Chondrocyte (in vitro differentiated cells): Measurements from ENCODE around the gene TMEM150C. TPM values are rescaled to one million over a fixed set of nuclear protein-coding genes. Genes with fewer than 3 reads are reported as not detected.

Experiments
- DNase-seq: peaks from one replicate; pipeline ENCODE4 v3.0.0; 2021; ENCODE audit warnings: mixed read lengths, low spot score
- H3K27ac Mint-ChIP-seq: one replicate; pipeline ENCODE4 v1.8.0; 2021; ENCODE audit warnings: mild to moderate bottlenecking, moderate library complexity, mixed read lengths; ENCODE audit not compliant: unreplicated experiment
- H3K27me3 Mint-ChIP-seq: 2 replicates; pipeline ENCODE4 v1.8.0; 2021; ENCODE audit warnings: low read depth, mixed read lengths
- H3K36me3 Mint-ChIP-seq: 2 replicates; pipeline ENCODE4 v1.8.0; 2021; ENCODE audit warnings: low read depth, mixed read lengths
- H3K4me1 Mint-ChIP-seq: 2 replicates; pipeline ENCODE4 v1.8.0; 2021; ENCODE audit warnings: low read depth, mild to moderate bottlenecking, mixed read lengths
- H3K4me3 Mint-ChIP-seq: one replicate; pipeline ENCODE4 v1.8.0; 2021; ENCODE audit warnings: mild to moderate bottlenecking, moderate library complexity, mixed read lengths; ENCODE audit not compliant: unreplicated experiment
- H3K9me3 Mint-ChIP-seq: 2 replicates; pipeline ENCODE4 v1.8.0; 2021; ENCODE audit warnings: low read depth, mixed read lengths
- total RNA-seq: library from RNA; stranded (reverse); gene quantifications from 3 replicates; pipeline ENCODE4 v1.2.1, GENCODE V29; 2021
- TF ChIP-seq, protein P1 (sequence below): fragments of 200-600 bp; sonication (generic); IDR thresholded peaks from 2 replicates; pipeline ENCODE4 v1.5.0; 2021; ENCODE audit warnings: antibody characterized with exemption, mild to moderate bottlenecking, moderate library complexity

TMEM150C gene
- total RNA-seq, 1 donor from 2014 or later: 2.3 TPM

- Mint-ChIP-seq H3K4me1 (peaks cover 5% of the 10 kb centered on the region), H3K27ac (no peak overlapping the region), H3K9me3 (no peaks in the 10 kb centered on the region), H3K4me3 (no peak overlapping the region), H3K36me3 (no peaks in the 10 kb centered on the region), H3K27me3 (no peaks in the 10 kb centered on the region)
- TF ChIP-seq, protein P1, sequence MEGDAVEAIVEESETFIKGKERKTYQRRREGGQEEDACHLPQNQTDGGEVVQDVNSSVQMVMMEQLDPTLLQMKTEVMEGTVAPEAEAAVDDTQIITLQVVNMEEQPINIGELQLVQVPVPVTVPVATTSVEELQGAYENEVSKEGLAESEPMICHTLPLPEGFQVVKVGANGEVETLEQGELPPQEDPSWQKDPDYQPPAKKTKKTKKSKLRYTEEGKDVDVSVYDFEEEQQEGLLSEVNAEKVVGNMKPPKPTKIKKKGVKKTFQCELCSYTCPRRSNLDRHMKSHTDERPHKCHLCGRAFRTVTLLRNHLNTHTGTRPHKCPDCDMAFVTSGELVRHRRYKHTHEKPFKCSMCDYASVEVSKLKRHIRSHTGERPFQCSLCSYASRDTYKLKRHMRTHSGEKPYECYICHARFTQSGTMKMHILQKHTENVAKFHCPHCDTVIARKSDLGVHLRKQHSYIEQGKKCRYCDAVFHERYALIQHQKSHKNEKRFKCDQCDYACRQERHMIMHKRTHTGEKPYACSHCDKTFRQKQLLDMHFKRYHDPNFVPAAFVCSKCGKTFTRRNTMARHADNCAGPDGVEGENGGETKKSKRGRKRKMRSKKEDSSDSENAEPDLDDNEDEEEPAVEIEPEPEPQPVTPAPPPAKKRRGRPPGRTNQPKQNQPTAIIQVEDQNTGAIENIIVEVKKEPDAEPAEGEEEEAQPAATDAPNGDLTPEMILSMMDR: no peak
- no peak for DNase-seq
Measured at GRCh38 chr4:82499738-82500434, 61.9 kb downstream of the TMEM150C start.

- TF ChIP-seq, protein P1: no peak
- Mint-ChIP-seq H3K4me3 (no peak overlapping the region), H3K27ac (no peak overlapping the region), H3K27me3 (no peaks in the 10 kb centered on the region), H3K9me3 (no peaks in the 10 kb centered on the region), H3K36me3 (no peaks in the 10 kb centered on the region), H3K4me1 (peaks cover 5% of the 10 kb centered on the region)
- no peak for DNase-seq
Measured at GRCh38 chr4:82496349-82496748, 65.4 kb downstream of the TMEM150C start.

DNA sequence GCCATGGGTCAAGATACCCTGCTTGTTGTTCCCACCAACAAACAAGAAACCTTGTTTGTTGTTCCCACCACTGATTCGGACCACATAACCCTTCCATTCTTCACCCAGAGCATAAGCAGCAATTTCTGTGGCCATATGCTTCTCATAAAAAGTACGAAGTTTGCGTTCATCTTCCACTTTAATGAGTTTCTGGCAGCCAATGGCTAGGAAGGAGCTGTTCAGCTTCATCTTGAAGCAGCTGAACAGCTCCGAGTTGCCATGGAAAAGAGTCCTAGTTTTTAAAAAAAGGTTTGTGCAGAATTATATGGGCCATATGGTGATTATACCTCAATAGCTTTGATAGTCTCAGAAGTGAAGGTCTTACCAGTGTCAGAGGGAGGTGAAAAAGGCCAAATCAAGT is 66.1 kb downstream of the TMEM150C start:
- Mint-ChIP-seq H3K27me3 (no peaks in the 10 kb centered on the region), H3K4me1 (peaks cover 5% of the 10 kb centered on the region)
- DNase-seq: no peak

DNA sequence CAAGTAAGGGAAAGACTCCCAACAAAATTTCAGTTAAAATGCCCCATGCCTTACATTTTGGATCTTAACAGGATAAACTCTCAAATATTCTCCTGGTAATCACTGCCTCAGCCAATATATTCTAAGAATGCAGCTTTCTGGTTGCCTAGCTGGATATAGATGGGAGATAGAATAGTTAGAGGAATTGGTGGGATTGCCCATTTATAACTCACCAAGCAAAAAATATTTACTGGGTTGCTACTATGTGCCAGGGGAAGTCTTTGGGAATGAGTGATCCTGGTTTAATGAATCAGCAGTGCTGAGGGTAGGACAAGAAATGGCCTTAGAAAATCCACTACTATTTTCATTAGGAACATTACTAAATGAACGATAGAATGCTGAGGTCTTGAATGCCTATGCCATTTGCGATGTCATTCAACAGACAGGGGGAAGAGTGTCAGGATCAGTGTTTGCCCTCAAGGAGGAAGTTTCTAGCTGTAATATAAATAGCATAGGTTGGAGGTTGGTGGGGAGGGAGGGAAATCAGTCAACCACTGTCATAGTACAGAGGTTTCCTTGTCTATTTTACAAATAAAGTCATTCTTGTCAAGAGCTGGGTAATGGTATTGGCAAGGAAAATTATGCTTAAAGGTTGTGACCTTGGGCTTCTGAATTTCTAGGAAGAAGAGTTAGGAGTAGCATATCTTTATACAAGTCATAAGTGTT is 67.9 kb downstream of the TMEM150C start:
- H3K27me3 Mint-ChIP-seq: no peaks in the 10 kb centered on the region
- no peaks in the 10 kb centered on the region for H3K36me3 Mint-ChIP-seq
- TF ChIP-seq, protein P1: no peak
- DNase-seq: no peak
- H3K4me3 Mint-ChIP-seq: no peak overlapping the region
- H3K27ac Mint-ChIP-seq: no peak overlapping the region
- H3K4me1 Mint-ChIP-seq: no peaks in the 10 kb centered on the region
- no peaks in the 10 kb centered on the region for H3K9me3 Mint-ChIP-seq

More for the DNA sequence above, 66.1 kb downstream of the TMEM150C start:
- Mint-ChIP-seq H3K4me3 (no peak overlapping the region), H3K27ac (no peak overlapping the region), H3K9me3 (no peaks in the 10 kb centered on the region), H3K36me3 (no peaks in the 10 kb centered on the region)
- TF ChIP-seq, protein P1: no peak

GRCh38 chr4:82491251-82491960 is 70.4 kb downstream of the TMEM150C start:
- TF ChIP-seq, protein P1: no peak
- no peaks in the 10 kb centered on the region for H3K4me1 Mint-ChIP-seq
- H3K27me3 Mint-ChIP-seq: no peaks in the 10 kb centered on the region

More at GRCh38 chr4:82491251-82491960, 70.4 kb downstream of the TMEM150C start:
- Mint-ChIP-seq H3K27ac (no peak overlapping the region), H3K36me3 (no peaks in the 10 kb centered on the region), H3K4me3 (no peak overlapping the region), H3K9me3 (no peaks in the 10 kb centered on the region)
- no peak for DNase-seq
